GM12875 (cell line): ENCODE results near the gene AUP1.

Source experiments
- H3K4me3 ChIP-seq: one replicate; pipeline ENCODE4 v1.5.1; 2011; ENCODE audit warnings: low read depth, low read length, control low read depth
- TF ChIP-seq, protein P1 (sequence below): IDR thresholded peaks from 2 replicates; pipeline ENCODE4 v1.5.1; 2011; ENCODE audit warnings: low read depth, mild to moderate bottlenecking, control low read depth, inconsistent platforms, low read length, moderate library complexity, borderline replicate concordance; ENCODE audit not compliant: insufficient read depth

Gene AUP1

GRCh38 chr2:74491648-74492544, 37.6 kb downstream of the AUP1 start:
- H3K4me3 ChIP-seq, result no peak overlapping the region
- TF ChIP-seq, protein P1, sequence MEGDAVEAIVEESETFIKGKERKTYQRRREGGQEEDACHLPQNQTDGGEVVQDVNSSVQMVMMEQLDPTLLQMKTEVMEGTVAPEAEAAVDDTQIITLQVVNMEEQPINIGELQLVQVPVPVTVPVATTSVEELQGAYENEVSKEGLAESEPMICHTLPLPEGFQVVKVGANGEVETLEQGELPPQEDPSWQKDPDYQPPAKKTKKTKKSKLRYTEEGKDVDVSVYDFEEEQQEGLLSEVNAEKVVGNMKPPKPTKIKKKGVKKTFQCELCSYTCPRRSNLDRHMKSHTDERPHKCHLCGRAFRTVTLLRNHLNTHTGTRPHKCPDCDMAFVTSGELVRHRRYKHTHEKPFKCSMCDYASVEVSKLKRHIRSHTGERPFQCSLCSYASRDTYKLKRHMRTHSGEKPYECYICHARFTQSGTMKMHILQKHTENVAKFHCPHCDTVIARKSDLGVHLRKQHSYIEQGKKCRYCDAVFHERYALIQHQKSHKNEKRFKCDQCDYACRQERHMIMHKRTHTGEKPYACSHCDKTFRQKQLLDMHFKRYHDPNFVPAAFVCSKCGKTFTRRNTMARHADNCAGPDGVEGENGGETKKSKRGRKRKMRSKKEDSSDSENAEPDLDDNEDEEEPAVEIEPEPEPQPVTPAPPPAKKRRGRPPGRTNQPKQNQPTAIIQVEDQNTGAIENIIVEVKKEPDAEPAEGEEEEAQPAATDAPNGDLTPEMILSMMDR, result no peak

- no peak overlapping the region for H3K4me3 ChIP-seq
- TF ChIP-seq, protein P1, result no peak
Measured at GRCh38 chr2:74489906-74490305, 39.6 kb downstream of the AUP1 start.

- TF ChIP-seq, protein P1, result no peak
- H3K4me3 ChIP-seq, result no peak overlapping the region
Measured at GRCh38 chr2:74488643-74489481, 40.6 kb downstream of the AUP1 start.

DNA sequence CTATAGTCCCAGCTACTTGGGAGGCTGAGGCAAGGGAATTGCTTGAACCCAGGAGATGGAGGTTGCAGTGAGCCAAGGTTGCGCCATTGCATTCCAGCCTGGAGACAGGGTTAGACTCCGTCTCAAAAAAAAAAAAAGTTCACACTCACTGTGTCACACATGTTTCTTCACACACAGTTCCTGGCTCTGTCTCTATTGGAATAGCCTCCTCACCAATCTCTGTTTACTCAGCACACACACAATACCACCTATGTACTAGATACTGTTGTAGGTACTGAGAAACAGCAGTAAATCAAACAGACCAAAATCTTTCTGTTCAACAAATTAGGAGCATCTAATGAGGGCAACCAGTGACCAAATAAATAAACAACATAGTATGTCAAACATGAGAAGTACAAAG, 43.4 kb downstream of the AUP1 start:
- no peak overlapping the region for H3K4me3 ChIP-seq
- TF ChIP-seq, protein P1, result no peak

DNA sequence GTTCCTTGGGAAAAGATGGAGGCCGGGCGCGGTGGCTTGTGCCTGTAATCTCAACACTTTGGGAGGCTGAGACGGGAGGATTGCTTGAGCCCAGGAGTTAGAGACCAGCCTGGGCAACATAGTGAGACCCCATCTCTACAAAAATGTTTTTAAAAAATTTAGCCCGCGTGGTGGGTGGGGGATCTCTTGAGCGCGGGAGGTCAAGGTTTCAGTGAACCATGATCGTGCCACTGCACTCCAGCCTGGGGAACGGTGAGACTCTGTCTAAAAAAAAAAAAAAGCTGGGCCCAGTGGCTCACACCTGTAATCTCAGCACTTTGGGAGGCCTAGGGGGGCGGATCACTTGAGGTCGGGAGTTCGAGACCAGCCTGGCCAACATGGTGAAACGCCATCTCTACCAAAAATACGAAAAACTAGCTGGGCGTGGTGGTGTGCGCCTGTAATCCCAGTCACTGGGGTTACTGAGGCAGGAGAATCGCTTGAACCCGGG, 45.8 kb downstream of the AUP1 start:
- H3K4me3 ChIP-seq, result peak overlapping the region; percentile 58

GRCh38 chr2:74482801-74483674, 46.5 kb downstream of the AUP1 start, which contains the start of the genes CCDC142 and TTC31:
CCDC142 (minus strand) TSS chr2:74482998; CDS start chr2:74482837, 161 bp downstream.
TTC31 (plus strand) TSS chr2:74483081; CDS start chr2:74483096, 15 bp downstream.
- TF ChIP-seq, protein P1, result peak; percentile 96
- H3K4me3 ChIP-seq, result peak within 1 kb of the TSS; percentile 58
